Measurements from ENCODE around the gene RAB3GAP2.

GRCh38 chr1:220129479-220130210, 142.6 kb downstream of the RAB3GAP2 start:
- TF ChIP-seq ZNF274 (IDR thresholded peaks at IDR 0.05; ENCODE audit: low read depth, low read length) (no peak), YY1 (IDR thresholded peaks at IDR 0.05; ENCODE audit: insufficient read depth, insufficient read length) (no peak)
